GM23338 (cell line): ENCODE data around the gene VASN. TPM values are rescaled to one million over a fixed set of nuclear protein-coding genes. Genes with fewer than 3 reads are reported as not detected.

ENCODE experiments used
- ATAC-seq: fragments of 200-7000 bp; cut with Tn5 transposase; 3 replicates; pipeline ENCODE4 v1.9.1; 2020
- DNase-seq: peaks from one replicate; pipeline ENCODE4 v3.0.0-alpha.2; 2015; ENCODE audit warnings: low spot score
- H2AFZ ChIP-seq: fragments of 200-600 bp; sonication (generic); 2 replicates; pipeline ENCODE4 v1.8.0; 2016; ENCODE audit warnings: antibody characterized with exemption, mild to moderate bottlenecking, moderate library complexity
- H3F3A ChIP-seq: fragments of 200-600 bp; sonication (generic); replicated peaks from 2 replicates; pipeline ENCODE4 v1.8.0; 2017; ENCODE audit warnings: antibody characterized with exemption, mixed run types, low read depth
- H3K27ac ChIP-seq: fragments of 200-600 bp; sonication (generic); 2 replicates; pipeline ENCODE4 v1.6.1; 2016; ENCODE audit warnings: low read depth
- H3K27me3 ChIP-seq: fragments of 200-600 bp; sonication (generic); 2 replicates; pipeline ENCODE4 v1.8.0; 2016; ENCODE audit warnings: mild to moderate bottlenecking, mixed run types, moderate library complexity; ENCODE audit not compliant: insufficient read depth
- H3K36me3 ChIP-seq: fragments of 200-600 bp; sonication (generic); 2 replicates; pipeline ENCODE4 v1.8.0; 2016; ENCODE audit warnings: mild to moderate bottlenecking; ENCODE audit not compliant: insufficient read depth
- H3K4me1 ChIP-seq: fragments of 200-600 bp; sonication (generic); 2 replicates; pipeline ENCODE4 v1.8.0; 2016; ENCODE audit warnings: mild to moderate bottlenecking, moderate library complexity; ENCODE audit not compliant: insufficient read depth
- H3K4me2 ChIP-seq: fragments of 200-600 bp; sonication (generic); 2 replicates; pipeline ENCODE4 v1.7.1; 2017; ENCODE audit warnings: mixed run types
- H3K4me3 ChIP-seq: fragments of 200-600 bp; sonication (generic); 2 replicates; pipeline ENCODE4 v1.6.1; 2016; ENCODE audit warnings: mixed run types
- H3K79me2 ChIP-seq: fragments of 200-600 bp; sonication (generic); replicated peaks from 2 replicates; pipeline ENCODE4 v1.8.0; 2017; ENCODE audit warnings: mild to moderate bottlenecking; ENCODE audit not compliant: insufficient read depth
- H3K9me2 ChIP-seq: fragments of 200-600 bp; sonication (generic); 2 replicates; pipeline ENCODE4 v1.8.0; 2017; ENCODE audit not compliant: insufficient read depth
- H4K20me1 ChIP-seq: fragments of 200-600 bp; sonication (generic); replicated peaks from 2 replicates; pipeline ENCODE4 v1.8.0; 2017; ENCODE audit warnings: mild to moderate bottlenecking; ENCODE audit not compliant: insufficient read depth
- H3K27ac Mint-ChIP-seq: 2 replicates; pipeline ENCODE4 v1.8.0; 2020; ENCODE audit warnings: inconsistent platforms, mild to moderate bottlenecking, moderate library complexity, mixed read lengths
- H3K27me3 Mint-ChIP-seq: 3 replicates; pipeline ENCODE4 v1.8.0; 2022; ENCODE audit warnings: low read depth, mild to moderate bottlenecking, moderate library complexity, mixed read lengths, inconsistent platforms; ENCODE audit not compliant: insufficient read depth, poor library complexity
- H3K36me3 Mint-ChIP-seq: 3 replicates; pipeline ENCODE4 v1.8.0; 2021; ENCODE audit warnings: low read depth, mild to moderate bottlenecking, inconsistent platforms, moderate library complexity, mixed read lengths
- H3K4me1 Mint-ChIP-seq: 3 replicates; pipeline ENCODE4 v1.8.0; 2020; ENCODE audit warnings: mild to moderate bottlenecking, inconsistent platforms, mixed read lengths
- H3K4me3 Mint-ChIP-seq: 3 replicates; pipeline ENCODE4 v1.8.0; 2021; ENCODE audit warnings: moderate library complexity, mild to moderate bottlenecking, inconsistent platforms, mixed read lengths
- H3K9me3 Mint-ChIP-seq: 3 replicates; pipeline ENCODE4 v1.8.0; 2020; ENCODE audit warnings: moderate library complexity, mild to moderate bottlenecking, inconsistent platforms, mixed read lengths
- CREB1 ChIP-seq: fragments of 250-450 bp; sonication (Bioruptor Pico); IDR thresholded peaks from 2 replicates; pipeline ENCODE4 v1.5.0; 2020; ENCODE audit warnings: low read depth, mild to moderate bottlenecking, moderate library complexity
- CTCF ChIP-seq, 2 experiments: fragments of 200-600 bp in 1 of 2; sonication (generic) in 1 of 2; conservative IDR thresholded peaks; 2 replicates each; pipeline versions ENCODE4 v1.5.1 to v1.6.1; 2016 to 2017; ENCODE audit warnings: antibody characterized with exemption in 2 of 2, low read depth in 2 of 2, mild to moderate bottlenecking in 2 of 2, moderate library complexity in 1 of 2
- EZH2 ChIP-seq: fragments of 200-600 bp; sonication (generic); IDR thresholded peaks from one replicate; pipeline ENCODE4 v1.8.0; 2017; ENCODE audit warnings: antibody characterized with exemption, mild to moderate bottlenecking, low read depth; ENCODE audit not compliant: unreplicated experiment
- EZH2phosphoT487 ChIP-seq: fragments of 200-600 bp; sonication (generic); IDR thresholded peaks from one replicate; pipeline ENCODE4 v1.8.1; 2018; ENCODE audit warnings: antibody characterized with exemption; ENCODE audit not compliant: unreplicated experiment
- JUNB ChIP-seq: IDR thresholded peaks from one replicate; pipeline ENCODE4 v1.6.1; 2016; ENCODE audit warnings: antibody characterized with exemption; ENCODE audit not compliant: unreplicated experiment
- NANOG ChIP-seq: IDR thresholded peaks from 2 replicates; pipeline ENCODE4 v1.6.1; 2016; ENCODE audit warnings: antibody characterized with exemption, borderline replicate concordance
- POLR2AphosphoS5 ChIP-seq: IDR thresholded peaks from 2 replicates; pipeline ENCODE4 v1.6.1; 2016; ENCODE audit warnings: antibody characterized with exemption, low read depth
- STAT1 ChIP-seq: IDR thresholded peaks from one replicate; pipeline ENCODE4 v1.6.1; 2016; ENCODE audit warnings: antibody characterized with exemption; ENCODE audit not compliant: unreplicated experiment
- ZNF114 ChIP-seq: fragments of 250-450 bp; sonication (Bioruptor Pico); IDR thresholded peaks from 2 replicates; pipeline ENCODE4 v1.5.0; 2020; ENCODE audit warnings: mild to moderate bottlenecking, moderate library complexity
- ZNF331 ChIP-seq: fragments of 250-450 bp; sonication (Bioruptor Pico); IDR thresholded peaks from 2 replicates; pipeline ENCODE4 v1.5.0; 2020; ENCODE audit warnings: low read depth, mild to moderate bottlenecking, moderate library complexity
- ZNF462 ChIP-seq: fragments of 250-450 bp; sonication (Bioruptor Pico); IDR thresholded peaks from 2 replicates; pipeline ENCODE4 v1.5.0; 2020; ENCODE audit warnings: mild to moderate bottlenecking, moderate library complexity
- polyA plus RNA-seq: library from polyadenylated mRNA; unstranded; fragments of >200 nt; fragmentation: Nextera tagmentation; extraction: Ambion mirVana; gene quantifications from 2 replicates; pipeline ENCODE4 v1.2.1, GENCODE V29; 2016
- total RNA-seq: library from RNA; depleted of rRNA; stranded (reverse); fragments of >200 nt; shearing (Covaris generic); gene quantifications from 2 replicates; pipeline ENCODE4 v1.2.3, GENCODE V29; 2014
- TF ChIP-seq, protein P1 (sequence below): IDR thresholded peaks from 2 replicates; pipeline ENCODE4 v1.6.1; 2016; ENCODE audit warnings: antibody characterized with exemption
- TF ChIP-seq, protein P2 (sequence below): IDR thresholded peaks from one replicate; pipeline ENCODE4 v1.6.1; 2018; ENCODE audit warnings: antibody characterized with exemption; ENCODE audit not compliant: unreplicated experiment

VASN gene
- total and polyA plus RNA-seq, 2 experiments from 2014 or later = 8.0 to 15.5 TPM

DNA sequence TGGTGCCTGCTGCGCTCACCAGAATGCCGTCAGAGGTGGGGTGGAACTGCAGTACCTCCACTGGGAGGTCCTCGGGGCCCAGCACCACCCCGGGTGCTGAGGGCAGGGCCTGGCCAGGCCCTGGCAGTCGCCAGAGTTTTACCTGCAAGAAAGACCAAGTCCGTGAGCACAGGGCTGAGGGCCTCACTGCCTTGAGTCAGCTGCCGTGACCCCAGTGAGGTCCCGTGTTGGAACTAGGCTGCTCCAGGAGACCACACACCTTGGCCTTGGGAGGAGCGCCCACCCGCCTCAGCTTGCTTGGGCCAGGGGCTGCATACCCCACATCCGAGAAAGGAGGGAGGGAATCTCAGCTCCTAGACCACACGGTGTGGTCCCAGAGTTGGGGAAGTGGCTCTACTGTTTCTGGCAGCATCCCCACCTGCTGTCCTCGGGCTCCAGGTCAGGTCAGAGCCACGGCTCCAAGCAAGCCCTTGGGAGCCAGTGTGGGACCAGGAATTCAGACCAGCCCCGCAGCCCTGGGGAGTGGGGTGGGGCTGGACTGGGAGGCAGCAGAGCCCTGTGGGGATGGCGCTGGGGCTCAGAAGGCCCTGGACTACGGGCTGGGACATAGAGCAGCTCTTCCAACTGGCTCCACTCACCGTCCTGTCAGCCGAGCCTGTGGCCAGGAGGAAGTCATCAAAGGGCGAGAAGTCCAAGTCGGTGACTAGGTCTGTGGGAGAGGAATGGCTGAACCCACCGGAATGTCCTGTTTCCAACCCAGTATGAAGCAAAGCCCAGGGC, 36.1 kb downstream of the VASN start:
- Histone ChIP-seq H3K27ac (no peak overlapping the region), H4K20me1 (0 out of 2 replicates have a peak, but pooled peaks cover 2% of the 10 kb centered on the region), H3K79me2 (no peaks in the 10 kb centered on the region), H3F3A (0 out of 2 replicates have a peak, but pooled peaks cover 5% of the 10 kb centered on the region), H3K9me2 (no peaks in the 10 kb centered on the region), H3K4me2 (no peak overlapping the region), H3K4me3 (no peak overlapping the region), H2AFZ (no peak overlapping the region), H3K4me1 (no peaks in the 10 kb centered on the region), H3K27me3 (no peaks in the 10 kb centered on the region), H3K36me3 (no peaks in the 10 kb centered on the region)
- ATAC-seq (no peak), DNase-seq (no peak)
- Mint-ChIP-seq H3K4me1 (peaks cover 9% of the 10 kb centered on the region), H3K27me3 (peaks cover 5% of the 10 kb centered on the region), H3K36me3 (peaks cover 3% of the 10 kb centered on the region; the same call in 1 of the 3 replicates), H3K9me3 (no peaks in the 10 kb centered on the region; the same call in 2 of the 3 replicates), H3K27ac (no peak overlapping the region), H3K4me3 (no peak overlapping the region)
- no peak for TF ChIP-seq NANOG
- TF ChIP-seq CREB1 (CRISPR knock-in tag) = no peak
- no peak for TF ChIP-seq EZH2phosphoT487
- no peak for TF ChIP-seq ZNF462 (CRISPR knock-in tag)
- no peak for TF ChIP-seq STAT1
- TF ChIP-seq, protein P1, sequence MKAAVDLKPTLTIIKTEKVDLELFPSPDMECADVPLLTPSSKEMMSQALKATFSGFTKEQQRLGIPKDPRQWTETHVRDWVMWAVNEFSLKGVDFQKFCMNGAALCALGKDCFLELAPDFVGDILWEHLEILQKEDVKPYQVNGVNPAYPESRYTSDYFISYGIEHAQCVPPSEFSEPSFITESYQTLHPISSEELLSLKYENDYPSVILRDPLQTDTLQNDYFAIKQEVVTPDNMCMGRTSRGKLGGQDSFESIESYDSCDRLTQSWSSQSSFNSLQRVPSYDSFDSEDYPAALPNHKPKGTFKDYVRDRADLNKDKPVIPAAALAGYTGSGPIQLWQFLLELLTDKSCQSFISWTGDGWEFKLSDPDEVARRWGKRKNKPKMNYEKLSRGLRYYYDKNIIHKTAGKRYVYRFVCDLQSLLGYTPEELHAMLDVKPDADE = no peak
- TF ChIP-seq JUNB = no peak
- TF ChIP-seq ZNF114 = no peak
- no peak for TF ChIP-seq POLR2AphosphoS5
- TF ChIP-seq, protein P2, sequence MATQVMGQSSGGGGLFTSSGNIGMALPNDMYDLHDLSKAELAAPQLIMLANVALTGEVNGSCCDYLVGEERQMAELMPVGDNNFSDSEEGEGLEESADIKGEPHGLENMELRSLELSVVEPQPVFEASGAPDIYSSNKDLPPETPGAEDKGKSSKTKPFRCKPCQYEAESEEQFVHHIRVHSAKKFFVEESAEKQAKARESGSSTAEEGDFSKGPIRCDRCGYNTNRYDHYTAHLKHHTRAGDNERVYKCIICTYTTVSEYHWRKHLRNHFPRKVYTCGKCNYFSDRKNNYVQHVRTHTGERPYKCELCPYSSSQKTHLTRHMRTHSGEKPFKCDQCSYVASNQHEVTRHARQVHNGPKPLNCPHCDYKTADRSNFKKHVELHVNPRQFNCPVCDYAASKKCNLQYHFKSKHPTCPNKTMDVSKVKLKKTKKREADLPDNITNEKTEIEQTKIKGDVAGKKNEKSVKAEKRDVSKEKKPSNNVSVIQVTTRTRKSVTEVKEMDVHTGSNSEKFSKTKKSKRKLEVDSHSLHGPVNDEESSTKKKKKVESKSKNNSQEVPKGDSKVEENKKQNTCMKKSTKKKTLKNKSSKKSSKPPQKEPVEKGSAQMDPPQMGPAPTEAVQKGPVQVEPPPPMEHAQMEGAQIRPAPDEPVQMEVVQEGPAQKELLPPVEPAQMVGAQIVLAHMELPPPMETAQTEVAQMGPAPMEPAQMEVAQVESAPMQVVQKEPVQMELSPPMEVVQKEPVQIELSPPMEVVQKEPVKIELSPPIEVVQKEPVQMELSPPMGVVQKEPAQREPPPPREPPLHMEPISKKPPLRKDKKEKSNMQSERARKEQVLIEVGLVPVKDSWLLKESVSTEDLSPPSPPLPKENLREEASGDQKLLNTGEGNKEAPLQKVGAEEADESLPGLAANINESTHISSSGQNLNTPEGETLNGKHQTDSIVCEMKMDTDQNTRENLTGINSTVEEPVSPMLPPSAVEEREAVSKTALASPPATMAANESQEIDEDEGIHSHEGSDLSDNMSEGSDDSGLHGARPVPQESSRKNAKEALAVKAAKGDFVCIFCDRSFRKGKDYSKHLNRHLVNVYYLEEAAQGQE = no peak
- no peak for TF ChIP-seq ZNF331 (CRISPR knock-in tag)
- no peak for TF ChIP-seq EZH2
- TF ChIP-seq CTCF (conservative IDR thresholded peaks at IDR 0.05; ENCODE audit: low read depth in 2 of 2) = no peak
